Gastroesophageal sphincter (tissue), 4 donors: Measurements from ENCODE around the gene MAPK8. TPM values are rescaled to one million over a fixed set of nuclear protein-coding genes. Genes with fewer than 3 reads are reported as not detected.

ENCODE experiments used
- ATAC-seq: fragments of 150-250 bp; one replicate; pipeline ENCODE4 v1.9.1; 2016; ENCODE audit warnings: mild to moderate bottlenecking, moderate library complexity
- H3K27ac ChIP-seq, 4 donors: fragments of 200-600 bp; sonication (generic) in 3 of 4; 1 replicate in 3 of 4; 2 replicates in 1 of 4; pipeline ENCODE4 v1.5.1; 2016 to 2019
- H3K27me3 ChIP-seq: fragments of 200-600 bp; sonication (generic); one replicate; pipeline ENCODE4 v1.5.1; 2019
- H3K36me3 ChIP-seq, 2 donors: fragments of 200-600 bp; sonication (generic); one replicate each; pipeline ENCODE4 v1.5.1; 2019; ENCODE audit warnings: control low read depth in 1 of 2
- H3K4me1 ChIP-seq, 3 donors: fragments of 200-600 bp; sonication (generic); 1 replicate in 2 of 3; 2 replicates in 1 of 3; pipeline ENCODE4 v1.5.1; 2016 to 2019; ENCODE audit warnings: control low read depth in 2 of 3
- H3K4me3 ChIP-seq, 2 donors: fragments of 200-600 bp; sonication (generic); one replicate each; pipeline ENCODE4 v1.5.1; 2019; ENCODE audit warnings: mild to moderate bottlenecking in 1 of 2, moderate library complexity in 1 of 2
- H3K9me3 ChIP-seq, 3 donors: fragments of 200-600 bp; sonication (generic); one replicate each; pipeline ENCODE4 v1.5.1; 2017 to 2019; ENCODE audit warnings: control low read depth in 2 of 3
- CTCF ChIP-seq, 4 experiments: fragments of 200-600 bp in 2 of 4; fragments of 450-650 bp in 2 of 4; sonication (generic) in 1 of 4; IDR thresholded peaks; one replicate each; pipeline ENCODE4 v1.5.1; 2017 to 2019; ENCODE audit warnings: antibody characterized with exemption in 4 of 4, mild to moderate bottlenecking in 2 of 4, moderate library complexity in 2 of 4
- EP300 ChIP-seq: sonication (generic); formaldehyde crosslinking; IDR thresholded peaks from one replicate; pipeline ENCODE4 v1.6.1; 2017; ENCODE audit warnings: antibody characterized with exemption, mild to moderate bottlenecking
- POLR2A ChIP-seq, 2 donors: fragments of 450-650 bp; IDR thresholded peaks; one replicate each; pipeline ENCODE4 v1.6.1; 2017; ENCODE audit warnings: antibody characterized with exemption in 2 of 2, mild to moderate bottlenecking in 2 of 2, moderate library complexity in 1 of 2
- POLR2AphosphoS5 ChIP-seq: sonication (generic); formaldehyde crosslinking; IDR thresholded peaks from one replicate; pipeline ENCODE4 v1.6.1; 2017; ENCODE audit warnings: antibody characterized with exemption
- WGBS, 2 donors: methylation state at CpG; one replicate each; pipeline ENCODE4 v1.1.5; 2018; ENCODE audit warnings: low coverage in 1 of 2; 5-methylcytosine and 5-hydroxymethylcytosine counted together
- total RNA-seq, 4 donors: library from RNA; depleted of rRNA; stranded (reverse); fragments of >200 nt; gene quantifications; one replicate each; pipeline ENCODE4 v1.1.0, GENCODE V29; 2016

The MAPK8 gene
- total RNA-seq, 4 donors from 2014 or later, result 35.6 to 63.7 (median 40.7) TPM

GRCh38 chr10:48455055-48455391 lies 148.5 kb downstream of the MAPK8 start:
- Histone ChIP-seq H3K27ac (no peak overlapping the region), H3K9me3 (no peaks in the 10 kb centered on the region), H3K4me3 (no peak overlapping the region), H3K36me3 (peaks cover 0 to 9% of the 10 kb centered on the region in 2 donors), H3K27me3 (peaks cover 12% of the 10 kb centered on the region), H3K4me1 (peaks cover 0 to 14% (median 0%) of the 10 kb centered on the region in 3 donors)
- TF ChIP-seq CTCF (IDR thresholded peaks at IDR 0.05), result no peak
- no peak for TF ChIP-seq EP300
- TF ChIP-seq POLR2AphosphoS5, result no peak
- TF ChIP-seq POLR2A (IDR thresholded peaks at IDR 0.05), result no peak
- 100% methylated on average over 2 of the region's 11 CpGs; no CpG with 5 or more reads in 1 of the 2 donors for WGBS, 2 donors
- ATAC-seq, result no peak

- Histone ChIP-seq H3K36me3 (peaks cover 0 to 4% of the 10 kb centered on the region in 2 donors), H3K9me3 (no peaks in the 10 kb centered on the region), H3K4me1 (peaks cover 0 to 14% (median 0%) of the 10 kb centered on the region in 3 donors), H3K4me3 (no peak overlapping the region), H3K27ac (no peak overlapping the region), H3K27me3 (peaks cover 12% of the 10 kb centered on the region)
- TF ChIP-seq POLR2A (IDR thresholded peaks at IDR 0.05), result no peak
- TF ChIP-seq EP300, result no peak
- TF ChIP-seq POLR2AphosphoS5, result no peak
- TF ChIP-seq CTCF (IDR thresholded peaks at IDR 0.05), result no peak
- WGBS, 2 donors, result no CpG with 5 or more reads among the region's 15 CpGs
- no peak for ATAC-seq
Observed at GRCh38 chr10:48455392-48456151, 149.1 kb downstream of the MAPK8 start.

GRCh38 chr10:48456361-48456804 lies 149.9 kb downstream of the MAPK8 start:
- WGBS, 2 donors, result 24% methylated on average over 4 of the region's 9 CpGs; no CpG with 5 or more reads in 1 of the 2 donors
- TF ChIP-seq EP300, result no peak
- TF ChIP-seq POLR2A (IDR thresholded peaks at IDR 0.05), result no peak
- TF ChIP-seq CTCF (IDR thresholded peaks at IDR 0.05), result no peak
- TF ChIP-seq POLR2AphosphoS5, result no peak
- Histone ChIP-seq H3K27ac (no peak overlapping the region), H3K27me3 (peaks cover 12% of the 10 kb centered on the region), H3K9me3 (no peaks in the 10 kb centered on the region), H3K4me1 (peaks cover 0 to 14% (median 0%) of the 10 kb centered on the region in 3 donors), H3K4me3 (no peak overlapping the region), H3K36me3 (no peaks in the 10 kb centered on the region)
- ATAC-seq, result no peak

GRCh38 chr10:48456808-48457761 lies 150.6 kb downstream of the MAPK8 start:
- WGBS, 2 donors, result 71 to 80% methylated on average over 2 to 6 of the region's 24 CpGs
- Histone ChIP-seq H3K9me3 (no peaks in the 10 kb centered on the region), H3K27me3 (peaks cover 12% of the 10 kb centered on the region), H3K27ac (no peak overlapping the region), H3K4me3 (no peak overlapping the region), H3K4me1 (peaks cover 0 to 14% (median 0%) of the 10 kb centered on the region in 3 donors), H3K36me3 (no peaks in the 10 kb centered on the region)
- ATAC-seq, result no peak
- no peak for TF ChIP-seq POLR2A (IDR thresholded peaks at IDR 0.05)
- TF ChIP-seq CTCF (IDR thresholded peaks at IDR 0.05), result no peak
- no peak for TF ChIP-seq EP300
- TF ChIP-seq POLR2AphosphoS5, result no peak
